HG02885 (cell line): Measurements from ENCODE around the gene CDC14A.
A peak's percentile ranks its signal among the peaks of the same experiment; 100 is the strongest.
"Not testable (repeated sequence)": the region's sequence is repeated elsewhere in the genome, so short reads cannot be mapped to it uniquely, and the experiment has no call there.

Source experiments
- ATAC-seq: cut with Tn5 transposase; IDR thresholded peaks from one replicate; pipeline ENCODE4 v1.9.1; 2021; ENCODE audit warnings: mild to moderate bottlenecking; ENCODE audit not compliant: unreplicated experiment, poor library complexity

Gene CDC14A

GRCh38 chr1:100395913-100396312, 43.6 kb downstream of the CDC14A start:
- no peak for ATAC-seq

- ATAC-seq, result no peak
Observed at GRCh38 chr1:100396651-100397050, 44.3 kb downstream of the CDC14A start.

GRCh38 chr1:100397681-100398080, 45.4 kb downstream of the CDC14A start:
- no peak for ATAC-seq

- ATAC-seq, result no peak
Observed at GRCh38 chr1:100398648-100399047, 46.3 kb downstream of the CDC14A start.

- ATAC-seq, result peak; percentile 74
Observed at GRCh38 chr1:100400404-100400803, 48.1 kb downstream of the CDC14A start.

GRCh38 chr1:100404821-100405220, 52.5 kb downstream of the CDC14A start:
- no peak for ATAC-seq

GRCh38 chr1:100405902-100406301, 53.6 kb downstream of the CDC14A start:
- not testable (repeated sequence) for ATAC-seq

- not testable (repeated sequence) for ATAC-seq
Observed at GRCh38 chr1:100407390-100407789, 55.1 kb downstream of the CDC14A start.

GRCh38 chr1:100411019-100411418, 58.7 kb downstream of the CDC14A start:
- no peak for ATAC-seq

- ATAC-seq, result no peak
Observed at GRCh38 chr1:100411574-100411973, 59.3 kb downstream of the CDC14A start.

- ATAC-seq, result no peak
Observed at GRCh38 chr1:100413035-100413434, 60.7 kb downstream of the CDC14A start.

GRCh38 chr1:100414693-100415497, 62.6 kb downstream of the CDC14A start:
- no peak for ATAC-seq

- ATAC-seq, result no peak
Observed at GRCh38 chr1:100415498-100415778, 63.1 kb downstream of the CDC14A start.

- ATAC-seq, result no peak
Observed at GRCh38 chr1:100419072-100419471, 66.8 kb downstream of the CDC14A start.

GRCh38 chr1:100422065-100422464, 69.8 kb downstream of the CDC14A start:
- ATAC-seq, result no peak

- ATAC-seq, result peak; percentile 94
Observed at GRCh38 chr1:100423832-100424337, 71.6 kb downstream of the CDC14A start.

- ATAC-seq, result no peak
Observed at GRCh38 chr1:100428160-100428559, 75.9 kb downstream of the CDC14A start.

- no peak for ATAC-seq
Observed at GRCh38 chr1:100430325-100430756, 78.0 kb downstream of the CDC14A start.

GRCh38 chr1:100431954-100432353, 79.6 kb downstream of the CDC14A start:
- ATAC-seq, result no peak

- ATAC-seq, result no peak
Observed at GRCh38 chr1:100433563-100433962, 81.3 kb downstream of the CDC14A start.

GRCh38 chr1:100434831-100435230, 82.5 kb downstream of the CDC14A start:
- no peak for ATAC-seq

GRCh38 chr1:100438375-100438774, 86.1 kb downstream of the CDC14A start:
- ATAC-seq, result no peak
